ENCODE results near the gene NRARP.

NRARP gene

GRCh38 chr9:137310189-137311052, 8.3 kb upstream of the NRARP start:
- DNase-seq = no peak

GRCh38 chr9:137309368-137310188, 7.5 kb upstream of the NRARP start:
- no peak for DNase-seq

GRCh38 chr9:137308057-137308619, 6.1 kb upstream of the NRARP start:
- DNase-seq = no peak

GRCh38 chr9:137307255-137308056, 5.4 kb upstream of the NRARP start:
- DNase-seq = peak; percentile 10

- DNase-seq = no peak
Measured at GRCh38 chr9:137306850-137307254, 4.8 kb upstream of the NRARP start.

- peak; percentile 11 for DNase-seq
Measured at GRCh38 chr9:137306066-137306849, 4.2 kb upstream of the NRARP start.

- DNase-seq = no peak
Measured at GRCh38 chr9:137305798-137306065, 3.7 kb upstream of the NRARP start.

- peak; percentile 62 for DNase-seq
Measured at GRCh38 chr9:137305060-137305797, 3.2 kb upstream of the NRARP start.

GRCh38 chr9:137304383-137305059, 2.5 kb upstream of the NRARP start:
- DNase-seq = peak; percentile 15

- DNase-seq = no peak
Measured at GRCh38 chr9:137303893-137304382, 1.9 kb upstream of the NRARP start.

- DNase-seq = peak; percentile 9
Measured at GRCh38 chr9:137303151-137303892, 1.3 kb upstream of the NRARP start.

GRCh38 chr9:137302449-137303150, 529 bp upstream of the NRARP start:
- no peak for DNase-seq

- peak; percentile 43 for DNase-seq
Measured at GRCh38 chr9:137301081-137301947, 757 bp downstream of the NRARP start.

GRCh38 chr9:137300567-137301080, 1.4 kb downstream of the NRARP start:
- no peak for DNase-seq

- no peak for DNase-seq
Measured at GRCh38 chr9:137299938-137300337, 2.1 kb downstream of the NRARP start.

- peak; percentile 7 for DNase-seq
Measured at GRCh38 chr9:137299203-137299565, 2.9 kb downstream of the NRARP start.

- peak; percentile 9 for DNase-seq
Measured at GRCh38 chr9:137298401-137299202, 3.5 kb downstream of the NRARP start.

Data from activated naive CD4-positive, alpha-beta T cell treated with anti-CD3 and anti-CD28 coated beads, Interleukin-2, amount 50 U/mL, for 16 hours (primary cell).